GM19455 (cell line): ENCODE results near the gene ADAMTS2.
"Not testable (repeated sequence)": the region's sequence is repeated elsewhere in the genome, so short reads cannot be mapped to it uniquely, and the experiment has no call there.

ENCODE experiments used
- ATAC-seq: cut with Tn5 transposase; IDR thresholded peaks from one replicate; pipeline ENCODE4 v1.9.1; 2021; ENCODE audit not compliant: unreplicated experiment

ADAMTS2 gene

GRCh38 chr5:179284751-179285631 lies 60.3 kb downstream of the ADAMTS2 start:
- ATAC-seq: no peak

- ATAC-seq: not testable (repeated sequence)
Observed at GRCh38 chr5:179283908-179284307, 61.4 kb downstream of the ADAMTS2 start.

GRCh38 chr5:179281694-179282093 lies 63.6 kb downstream of the ADAMTS2 start:
- no peak for ATAC-seq

- no peak for ATAC-seq
Observed at GRCh38 chr5:179280095-179280490, 65.2 kb downstream of the ADAMTS2 start.

GRCh38 chr5:179279347-179280094 lies 65.7 kb downstream of the ADAMTS2 start:
- no peak for ATAC-seq

- no peak for ATAC-seq
Observed at GRCh38 chr5:179278546-179278945, 66.7 kb downstream of the ADAMTS2 start.

GRCh38 chr5:179278119-179278518 lies 67.1 kb downstream of the ADAMTS2 start:
- no peak for ATAC-seq

GRCh38 chr5:179276838-179277395 lies 68.3 kb downstream of the ADAMTS2 start:
- ATAC-seq: no peak

- ATAC-seq: no peak
Observed at GRCh38 chr5:179275941-179276837, 69.1 kb downstream of the ADAMTS2 start.

- no peak for ATAC-seq
Observed at GRCh38 chr5:179275381-179275878, 69.8 kb downstream of the ADAMTS2 start.

- ATAC-seq: no peak
Observed at GRCh38 chr5:179274321-179275315, 70.6 kb downstream of the ADAMTS2 start.

- ATAC-seq: no peak
Observed at GRCh38 chr5:179273441-179274145, 71.7 kb downstream of the ADAMTS2 start.

- ATAC-seq: no peak
Observed at GRCh38 chr5:179273073-179273435, 72.2 kb downstream of the ADAMTS2 start.

- ATAC-seq: no peak
Observed at GRCh38 chr5:179272326-179273072, 72.8 kb downstream of the ADAMTS2 start.

GRCh38 chr5:179271821-179272325 lies 73.4 kb downstream of the ADAMTS2 start:
- ATAC-seq: no peak

GRCh38 chr5:179271428-179271734 lies 73.9 kb downstream of the ADAMTS2 start:
- no peak for ATAC-seq

- ATAC-seq: no peak
Observed at GRCh38 chr5:179270581-179271427, 74.5 kb downstream of the ADAMTS2 start.
